Stimulated activated CD4-positive, alpha-beta T cell treated with anti-CD3 and anti-CD28 coated beads, Interleukin-12 subunit alpha, Interleukin-12 subunit beta, amount 100 ng/mL, for 4 hours (primary cell): ENCODE measurements around the gene FCHO1.
"Not testable (repeated sequence)": the region's sequence is repeated elsewhere in the genome, so short reads cannot be mapped to it uniquely, and the experiment has no call there.

Experiments used
- DNase-seq: peaks from one replicate; pipeline ENCODE4 v3.0.0-alpha.2; 2020

FCHO1 gene

GRCh38 chr19:17765069-17765618 is 13.9 kb downstream of the FCHO1 start:
- DNase-seq: no peak

GRCh38 chr19:17766543-17767131 is 15.4 kb downstream of the FCHO1 start:
- DNase-seq: no peak

- DNase-seq: no peak
These were observed 16.3 kb downstream of the FCHO1 start for GRCh38 chr19:17767559-17767958.

GRCh38 chr19:17770613-17771012 is 19.3 kb downstream of the FCHO1 start:
- no peak for DNase-seq

- no peak for DNase-seq
These were observed 20.9 kb downstream of the FCHO1 start for GRCh38 chr19:17772172-17772571.

- DNase-seq: peak; percentile 38
These were observed 24.1 kb downstream of the FCHO1 start for GRCh38 chr19:17775245-17775927.

- no peak for DNase-seq
These were observed 24.9 kb downstream of the FCHO1 start for GRCh38 chr19:17775991-17776803.

GRCh38 chr19:17777840-17778239 is 26.6 kb downstream of the FCHO1 start:
- not testable (repeated sequence) for DNase-seq

- DNase-seq: peak; percentile 41
These were observed 27.1 kb downstream of the FCHO1 start for GRCh38 chr19:17778251-17778967.

- DNase-seq: no peak
These were observed 28.0 kb downstream of the FCHO1 start for GRCh38 chr19:17778968-17779929.

GRCh38 chr19:17780781-17781180 is 29.5 kb downstream of the FCHO1 start:
- DNase-seq: no peak

- DNase-seq: not testable (repeated sequence)
These were observed 32.4 kb downstream of the FCHO1 start for GRCh38 chr19:17783721-17784120.

GRCh38 chr19:17784201-17785008 is 33.1 kb downstream of the FCHO1 start:
- DNase-seq: peak; percentile 70

- no peak for DNase-seq
These were observed 36.1 kb downstream of the FCHO1 start for GRCh38 chr19:17787274-17787913.

GRCh38 chr19:17788632-17789031 is 37.4 kb downstream of the FCHO1 start:
- no peak for DNase-seq

- no peak for DNase-seq
These were observed 38.9 kb downstream of the FCHO1 start for GRCh38 chr19:17790059-17790780.

- DNase-seq: no peak
These were observed 43.1 kb downstream of the FCHO1 start for GRCh38 chr19:17794412-17794730.

GRCh38 chr19:17794731-17795494 is 43.6 kb downstream of the FCHO1 start, which contains the start of gene B3GNT3:
B3GNT3 (plus strand) TSS chr19:17795138; CDS start chr19:17807808, 12,670 bp downstream.
- no peak for DNase-seq

GRCh38 chr19:17795495-17795856 is 44.2 kb downstream of the FCHO1 start:
- DNase-seq: no peak
